H1 (cell line): Measurements from ENCODE around the gene SPATA16. TPM values are rescaled to one million over a fixed set of nuclear protein-coding genes. Genes with fewer than 3 reads are reported as not detected.

Source experiments
- CTCF ChIA-PET: fragments of 300-600 bp; sonication (Branson Sonifier 250); formaldehyde crosslinking; loops from one replicate; lab custom pipeline; 2021; ENCODE audit not compliant: partially characterized antibody; lab: Charles Lee
- POLR2A ChIA-PET: fragments of 300-600 bp; sonication (Branson Sonifier 250); formaldehyde crosslinking; loops from one replicate; lab custom pipeline; 2021; ENCODE audit warnings: inconsistent platforms; ENCODE audit not compliant: partially characterized antibody; lab: Charles Lee
- DNase-seq, 2 experiments: peaks; one replicate each; pipeline versions ENCODE4 v3.0.0 to v3.0.0-alpha.2; 2010 to 2022; ENCODE audit warnings: low spot score in 2 of 2, low read depth in 1 of 2, mixed read lengths in 1 of 2
- FAIRE-seq: peaks from 2 replicates; lab custom pipeline; 2011; peaks lifted over from hg19 to GRCh38; lab: Jason Lieb, UNC
- H2AFZ ChIP-seq: 2 replicates; pipeline ENCODE4 v1.8.1; 2012; ENCODE audit warnings: low read length, inconsistent platforms
- H2AK5ac ChIP-seq: 2 replicates; pipeline ENCODE4 v1.6.1; 2013; ENCODE audit warnings: low read depth, low read length
- H2BK120ac ChIP-seq: replicated peaks from 2 replicates; pipeline ENCODE3; 2013; ENCODE audit warnings: low read depth, low read length, inconsistent platforms
- H2BK12ac ChIP-seq: 2 replicates; pipeline ENCODE4 v1.6.1; 2013; ENCODE audit warnings: low read depth, low read length
- H2BK15ac ChIP-seq: 2 replicates; pipeline ENCODE4 v1.6.1; 2013; ENCODE audit warnings: low read length
- H2BK20ac ChIP-seq: 2 replicates; pipeline ENCODE4 v1.6.1; 2013; ENCODE audit warnings: low read length
- H2BK5ac ChIP-seq: 2 replicates; pipeline ENCODE4 v1.6.1; 2013; ENCODE audit warnings: low read depth, low read length
- H3K14ac ChIP-seq: 2 replicates; pipeline ENCODE4 v1.6.1; 2013; ENCODE audit warnings: inconsistent platforms; ENCODE audit not compliant: insufficient read length
- H3K18ac ChIP-seq: 2 replicates; pipeline ENCODE4 v1.6.1; 2013; ENCODE audit warnings: low read length; ENCODE audit errors: extremely low read depth
- H3K23ac ChIP-seq: 2 replicates; pipeline ENCODE4 v1.6.1; 2013; ENCODE audit warnings: inconsistent platforms; ENCODE audit not compliant: insufficient read length
- H3K23me2 ChIP-seq: 2 replicates; pipeline ENCODE4 v1.6.1; 2013; ENCODE audit warnings: low read depth, low read length
- H3K27ac ChIP-seq: 2 replicates; pipeline ENCODE4 v1.6.1; 2011; ENCODE audit warnings: low read depth, low read length, inconsistent platforms
- H3K27me3 ChIP-seq, 4 experiments: replicated peaks in 1 of 4; 1 replicate in 1 of 4; 2 replicates in 3 of 4; pipeline versions ENCODE4 v1.6.1 to v1.8.1; 2011 to 2013; ENCODE audit warnings: low read length in 3 of 4, mild to moderate bottlenecking in 3 of 4, inconsistent platforms in 2 of 4, mixed read lengths in 2 of 4, moderate library complexity in 1 of 4; ENCODE audit not compliant: control insufficient read depth in 3 of 4, insufficient read depth in 3 of 4; ENCODE audit errors: extremely low read depth in 1 of 4
- H3K36me3 ChIP-seq, 4 experiments: 2 replicates each; pipeline versions ENCODE4 v1.6.1 to v1.8.1; 2011 to 2013; ENCODE audit warnings: mild to moderate bottlenecking in 4 of 4, low read length in 3 of 4, moderate library complexity in 2 of 4, control low read depth in 1 of 4, inconsistent platforms in 1 of 4; ENCODE audit not compliant: insufficient read depth in 4 of 4, control insufficient read depth in 2 of 4
- H3K4ac ChIP-seq: replicated peaks from 2 replicates; pipeline ENCODE3; 2013; ENCODE audit warnings: low read length, low read depth, mixed read lengths, inconsistent platforms; ENCODE audit not compliant: insufficient read length
- H3K4me1 ChIP-seq, 4 experiments: replicated peaks in 1 of 4; 1 replicate in 1 of 4; 2 replicates in 3 of 4; pipeline versions ENCODE4 v1.6.1 to v1.8.1; 2011 to 2013; ENCODE audit warnings: low read length in 3 of 4, inconsistent platforms in 2 of 4, mixed read lengths in 1 of 4; ENCODE audit not compliant: insufficient read depth in 4 of 4, control insufficient read depth in 3 of 4
- H3K4me2 ChIP-seq, 2 experiments: 2 replicates each; pipeline versions ENCODE4 v1.6.1 to v1.8.1; 2011 to 2013; ENCODE audit warnings: low read depth in 2 of 2, low read length in 2 of 2, control low read depth in 1 of 2, inconsistent platforms in 1 of 2, mild to moderate bottlenecking in 1 of 2; ENCODE audit not compliant: insufficient read depth in 1 of 2
- H3K4me3 ChIP-seq, 4 experiments: fragments of 200-600, 300-600 bp in 1 of 4; sonication (generic), shearing (Covaris generic), sonication (Bioruptor Twin) in 1 of 4; 2 replicates each; pipeline versions ENCODE4 v1.5.1 to v1.8.1; 2011 to 2016; ENCODE audit warnings: low read length in 4 of 4, low read depth in 3 of 4, control low read depth in 2 of 4, inconsistent platforms in 2 of 4, mild to moderate bottlenecking in 2 of 4, mixed read lengths in 1 of 4, moderate library complexity in 1 of 4; ENCODE audit not compliant: insufficient read depth in 2 of 4; ENCODE audit errors: extremely low read depth in 1 of 4
- H3K56ac ChIP-seq: replicated peaks from 2 replicates; pipeline ENCODE3; 2013; ENCODE audit warnings: low read depth, mild to moderate bottlenecking, mixed read lengths, low read length, inconsistent platforms; ENCODE audit not compliant: insufficient read length
- H3K79me1 ChIP-seq: 2 replicates; pipeline ENCODE4 v1.6.1; 2013; ENCODE audit warnings: low read depth, low read length, control low read depth
- H3K79me2 ChIP-seq, 2 experiments: 2 replicates each; pipeline versions ENCODE4 v1.6.1 to v1.8.1; 2012 to 2013; ENCODE audit warnings: low read length in 2 of 2, mild to moderate bottlenecking in 2 of 2, inconsistent platforms in 1 of 2; ENCODE audit not compliant: insufficient read depth in 2 of 2, control insufficient read depth in 1 of 2
- H3K9ac ChIP-seq, 4 experiments: replicated peaks in 1 of 4; 1 replicate in 1 of 4; 2 replicates in 3 of 4; pipeline versions ENCODE4 v1.6.1 to v1.8.1; 2011 to 2013; ENCODE audit warnings: low read depth in 3 of 4, low read length in 3 of 4, control low read depth in 2 of 4, mild to moderate bottlenecking in 2 of 4, moderate library complexity in 2 of 4, inconsistent platforms in 1 of 4; ENCODE audit errors: extremely low read depth in 1 of 4
- H3K9me3 ChIP-seq, 2 experiments: 2 replicates each; pipeline versions ENCODE4 v1.6.1 to v1.8.1; 2012 to 2013; ENCODE audit warnings: mild to moderate bottlenecking in 2 of 2, moderate library complexity in 2 of 2, control low read depth in 1 of 2, inconsistent platforms in 1 of 2, low read depth in 1 of 2, low read length in 1 of 2, mixed read lengths in 1 of 2; ENCODE audit not compliant: insufficient read depth in 2 of 2
- H4K20me1 ChIP-seq, 2 experiments: replicated peaks in 1 of 2; 2 replicates each; pipeline versions ENCODE3 to v1.8.1; 2011 to 2013; ENCODE audit warnings: inconsistent platforms in 2 of 2, low read length in 2 of 2, mild to moderate bottlenecking in 1 of 2; ENCODE audit not compliant: insufficient read depth in 2 of 2, control insufficient read depth in 1 of 2
- H4K5ac ChIP-seq: 2 replicates; pipeline ENCODE4 v1.6.1; 2013; ENCODE audit warnings: low read length, low read depth, mixed read lengths, inconsistent platforms; ENCODE audit not compliant: insufficient read length
- H4K8ac ChIP-seq: 2 replicates; pipeline ENCODE4 v1.8.0; 2013; ENCODE audit warnings: mild to moderate bottlenecking, moderate library complexity, low read length, inconsistent platforms; ENCODE audit not compliant: insufficient read depth; ENCODE audit errors: extremely low read depth
- H4K91ac ChIP-seq: replicated peaks from 2 replicates; pipeline ENCODE3; 2013; ENCODE audit warnings: low read length, mixed read lengths, inconsistent platforms; ENCODE audit not compliant: insufficient read length
- ASH2L ChIP-seq: fragments of 200-600, 300-600 bp; sonication (generic); IDR thresholded peaks from one replicate; pipeline ENCODE4 v1.7.1; 2017; ENCODE audit warnings: low read length
- ATF2 ChIP-seq: IDR thresholded peaks from 2 replicates; pipeline ENCODE4 v1.6.1; 2012; ENCODE audit warnings: low read length, inconsistent platforms
- BRCA1 ChIP-seq: IDR thresholded peaks from 2 replicates; pipeline ENCODE4 v1.6.1; 2012; ENCODE audit warnings: low read depth, low read length, improper control_type of control experiment
- CBX5 ChIP-seq: fragments of 300-800, 300-1000 bp; sonication (generic); IDR thresholded peaks from 2 replicates; pipeline ENCODE4 v1.7.1; 2016; ENCODE audit warnings: antibody characterized with exemption, low read length, low read depth
- CEBPB ChIP-seq: IDR thresholded peaks from 2 replicates; pipeline ENCODE4 v1.6.1; 2012; ENCODE audit warnings: low read depth, low read length
- CHD1 ChIP-seq: IDR thresholded peaks from 2 replicates; pipeline ENCODE4 v1.6.1; 2012; ENCODE audit warnings: low read depth, low read length, improper control_type of control experiment
- CTBP2 ChIP-seq: IDR thresholded peaks from 2 replicates; pipeline ENCODE4 v1.7.0; 2011; ENCODE audit warnings: borderline replicate concordance, mild to moderate bottlenecking, moderate library complexity, mixed read lengths, low read length; ENCODE audit not compliant: insufficient read depth, insufficient read length
- EGR1 ChIP-seq: IDR thresholded peaks from 2 replicates; pipeline ENCODE4 v1.6.1; 2011; ENCODE audit warnings: low read depth, low read length, borderline replicate concordance
- GABPA ChIP-seq: IDR thresholded peaks from 2 replicates; pipeline ENCODE4 v1.6.1; 2011; ENCODE audit warnings: mild to moderate bottlenecking, low read length, moderate library complexity, borderline replicate concordance; ENCODE audit not compliant: insufficient read depth
- JUN ChIP-seq: IDR thresholded peaks from 2 replicates; pipeline ENCODE4 v1.6.1; 2011; ENCODE audit warnings: low read depth, mild to moderate bottlenecking, improper control_type of control experiment, low read length
- JUND ChIP-seq: IDR thresholded peaks from 2 replicates; pipeline ENCODE4 v1.6.1; 2011; ENCODE audit warnings: mild to moderate bottlenecking, improper control_type of control experiment, low read length
- POLR2AphosphoS5 ChIP-seq: IDR thresholded peaks from 2 replicates; pipeline ENCODE4 v1.6.1; 2011; ENCODE audit warnings: low read depth, low read length
- POU5F1 ChIP-seq: IDR thresholded peaks from 2 replicates; pipeline ENCODE4 v1.6.1; 2011; ENCODE audit warnings: low read depth, mild to moderate bottlenecking, low read length, moderate library complexity
- TBP ChIP-seq: IDR thresholded peaks from 2 replicates; pipeline ENCODE4 v1.6.1; 2011; ENCODE audit warnings: low read depth, low read length, improper control_type of control experiment
- TEAD4 ChIP-seq: IDR thresholded peaks from 2 replicates; pipeline ENCODE4 v1.6.1; 2012; ENCODE audit warnings: low read depth, low read length, inconsistent platforms, mixed read lengths
- WGBS, 2 experiments: shearing (Covaris generic) in 1 of 2; methylation state at CpG; one replicate each; pipeline versions ENCODE4 v1.1.6 to v1.1.7; 2013 to 2015; ENCODE audit warnings: low lambda C conversion rate in 2 of 2, mixed read lengths in 2 of 2, inconsistent platforms in 1 of 2, low coverage in 1 of 2, missing lambda C conversion rate in 1 of 2; ENCODE audit not compliant: insufficient replicate concordance in 2 of 2, insufficient coverage in 1 of 2, insufficient read length in 1 of 2; ENCODE audit errors: extremely low coverage in 1 of 2, missing lambda C conversion rate in 1 of 2; 5-methylcytosine and 5-hydroxymethylcytosine counted together
- polyA plus RNA-seq, 7 experiments: library from polyadenylated mRNA; depleted of rRNA in 3 of 7; stranded (reverse) in 5 of 7; unstranded in 2 of 7; fragments of >200 nt in 5 of 7; fragments of 200-250 nt in 2 of 7; gene quantifications; 1 replicate in 5 of 7; 2 replicates in 1 of 7; 4 replicates in 1 of 7; pipeline versions ENCODE4 v1.2.1 to v1.2.3, GENCODE V29; 2011 to 2013; ENCODE audit warnings: missing spikeins in 2 of 7, mixed read lengths in 2 of 7
- total RNA-seq: library from RNA; stranded (reverse); fragmentation: NEBNext Ultra II Directional; extraction: Animal tissue kit (Norgen Biotek cat#: 25700); gene quantifications from 2 replicates; pipeline ENCODE4 v1.2.1, GENCODE V29; 2021

Gene SPATA16
- total and polyA plus RNA-seq, 2 of the 8 experiments (the other 6 are each of a cell fraction or from before 2014, with no cell fraction given), result 0.05 to 2.7 TPM

- no peak overlapping the region for H4K8ac ChIP-seq
- TF ChIP-seq BRCA1 (no peak), JUND (no peak), TEAD4 (no peak), JUN (no peak), CTBP2 (no peak), POLR2AphosphoS5 (no peak), ATF2 (no peak), EGR1 (no peak), CHD1 (no peak), POU5F1 (no peak), TBP (no peak), CBX5 (no peak), ASH2L (no peak), CEBPB (no peak), GABPA (no peak)
- no peak overlapping the region for H3K14ac ChIP-seq
- H2AFZ ChIP-seq, result no peak overlapping the region
- H2BK5ac ChIP-seq, result no peak overlapping the region
- WGBS, 2 experiments, result 97% methylated on average over 3 of the region's 3 CpGs; no CpG with 5 or more reads in 1 of the 2 experiments
- no peaks in the 10 kb centered on the region for H3K4me1 ChIP-seq
- H3K4me3 ChIP-seq, result no peak overlapping the region
- H2AK5ac ChIP-seq, result no peak overlapping the region
- FAIRE-seq, result no peak
- no peak overlapping the region for H3K27ac ChIP-seq
- H3K9ac ChIP-seq, result no peak overlapping the region
- no peak overlapping the region for H3K4ac ChIP-seq
- no peaks in the 10 kb centered on the region for H3K79me1 ChIP-seq
- H3K18ac ChIP-seq, result no peak overlapping the region
- no peaks in the 10 kb centered on the region for H4K20me1 ChIP-seq
- H3K36me3 ChIP-seq, result no peaks in the 10 kb centered on the region
- no peak overlapping the region for H3K56ac ChIP-seq
- H4K91ac ChIP-seq, result no peak overlapping the region
- no peak overlapping the region for H3K4me2 ChIP-seq
- H3K9me3 ChIP-seq, result no peaks in the 10 kb centered on the region
- no peak overlapping the region for H2BK15ac ChIP-seq
- CTCF ChIA-PET, result no interaction called here
- no peaks in the 10 kb centered on the region for H3K27me3 ChIP-seq
- no peak overlapping the region for H2BK120ac ChIP-seq
- H3K23ac ChIP-seq, result no peak overlapping the region
- no peak overlapping the region for H2BK12ac ChIP-seq
- no peaks in the 10 kb centered on the region for H3K79me2 ChIP-seq
- no peak overlapping the region for H2BK20ac ChIP-seq
- DNase-seq, result no peak
- no peak overlapping the region for H4K5ac ChIP-seq
- POLR2A ChIA-PET, result no interaction called here
- no peaks in the 10 kb centered on the region; the same call in 1 of the 2 replicates for H3K23me2 ChIP-seq
These were observed 44.9 kb downstream of the SPATA16 start for GRCh38 chr3:173096140-173096539.
